A673 (cell line): Measurements from ENCODE around the gene VSTM2L. TPM values are rescaled to one million over a fixed set of nuclear protein-coding genes. Genes with fewer than 3 reads are reported as not detected.
A peak's percentile ranks its signal among the peaks of the same experiment; 100 is the strongest.

Experiments
- BruUV-seq: library from RNA; stranded (reverse); fragments of 400-500 nt; replicated peaks from 2 replicates; lab custom pipeline; 2021; lab: Mats Ljungman, UMichigan
- CTCF ChIA-PET: fragments of 300-600 bp; sonication (Branson Sonifier 250); formaldehyde crosslinking; loops from one replicate; lab custom pipeline; 2022; ENCODE audit warnings: antibody characterized with exemption; lab: Charles Lee
- POLR2A ChIA-PET: fragments of 300-600 bp; sonication (Branson Sonifier 250); formaldehyde crosslinking; loops from one replicate; lab custom pipeline; 2022; ENCODE audit warnings: antibody characterized with exemption; ENCODE audit not compliant: low non-redundant PET; lab: Charles Lee
- DNase-seq: peaks from one replicate; pipeline ENCODE4 v3.0.0-alpha.2; 2015; ENCODE audit warnings: low spot score
- H3K27ac ChIP-seq: fragments of 200-600 bp; sonication (generic); 2 replicates; pipeline ENCODE4 v1.5.1; 2016; ENCODE audit warnings: mixed run types, low read depth, mild to moderate bottlenecking, mixed read lengths, antibody characterized with exemption, low read length; ENCODE audit not compliant: poor library complexity, severe bottlenecking
- H3K27me3 ChIP-seq: fragments of 200-600 bp; sonication (generic); replicated peaks from 2 replicates; pipeline ENCODE4 v1.6.1; 2017; ENCODE audit warnings: mixed run types, low read depth, mild to moderate bottlenecking, mixed read lengths, antibody characterized with exemption, low read length; ENCODE audit not compliant: insufficient read depth, poor library complexity
- H3K36me3 ChIP-seq: fragments of 200-600 bp; sonication (generic); 2 replicates; pipeline ENCODE4 v1.6.1; 2016; ENCODE audit warnings: mixed run types, mild to moderate bottlenecking, mixed read lengths, antibody characterized with exemption, low read length; ENCODE audit not compliant: insufficient read depth, poor library complexity, severe bottlenecking
- H3K4me1 ChIP-seq: fragments of 200-600 bp; sonication (generic); 2 replicates; pipeline ENCODE4 v1.6.1; 2017; ENCODE audit warnings: mixed run types, mild to moderate bottlenecking, mixed read lengths, antibody characterized with exemption, low read length; ENCODE audit not compliant: insufficient read depth, poor library complexity, severe bottlenecking
- H3K4me3 ChIP-seq: fragments of 200-600 bp; sonication (generic); 2 replicates; pipeline ENCODE4 v1.5.1; 2016; ENCODE audit warnings: low read depth, mixed run types, mild to moderate bottlenecking, mixed read lengths, low read length; ENCODE audit not compliant: poor library complexity, severe bottlenecking
- H3K9me3 ChIP-seq: fragments of 200-600 bp; sonication (generic); 2 replicates; pipeline ENCODE4 v1.6.1; 2016; ENCODE audit warnings: mixed run types, low read depth, mild to moderate bottlenecking, mixed read lengths, antibody characterized with exemption, low read length; ENCODE audit not compliant: poor library complexity, severe bottlenecking
- EZH2 ChIP-seq: fragments of 200-600 bp; sonication (generic); IDR thresholded peaks from 2 replicates; pipeline ENCODE4 v1.6.1; 2017; ENCODE audit warnings: borderline replicate concordance, low read depth, mild to moderate bottlenecking, mixed read lengths, antibody characterized with exemption, low read length; ENCODE audit not compliant: poor library complexity, severe bottlenecking
- intact Hi-C: fragments of 100-400 bp; cut with micrococcal nuclease; formaldehyde crosslinking; loops from one replicate; pipeline ENCODE4 v1.10.0; 2022; ENCODE audit not compliant: unreplicated experiment
- total RNA-seq: library from RNA; stranded (reverse); gene quantifications from 2 replicates; pipeline ENCODE4 v1.2.3, GENCODE V29; 2021
- TF ChIP-seq, protein P1 (sequence below): fragments of 300-800, 200-600 bp; sonication (generic); conservative IDR thresholded peaks from 2 replicates; pipeline ENCODE4 v1.5.1; 2017; ENCODE audit warnings: low read depth, mild to moderate bottlenecking, antibody characterized with exemption, low read length, moderate library complexity, mixed read lengths

Gene VSTM2L
- total RNA-seq, 1 experiment from 2014 or later: 23.3 TPM

DNA sequence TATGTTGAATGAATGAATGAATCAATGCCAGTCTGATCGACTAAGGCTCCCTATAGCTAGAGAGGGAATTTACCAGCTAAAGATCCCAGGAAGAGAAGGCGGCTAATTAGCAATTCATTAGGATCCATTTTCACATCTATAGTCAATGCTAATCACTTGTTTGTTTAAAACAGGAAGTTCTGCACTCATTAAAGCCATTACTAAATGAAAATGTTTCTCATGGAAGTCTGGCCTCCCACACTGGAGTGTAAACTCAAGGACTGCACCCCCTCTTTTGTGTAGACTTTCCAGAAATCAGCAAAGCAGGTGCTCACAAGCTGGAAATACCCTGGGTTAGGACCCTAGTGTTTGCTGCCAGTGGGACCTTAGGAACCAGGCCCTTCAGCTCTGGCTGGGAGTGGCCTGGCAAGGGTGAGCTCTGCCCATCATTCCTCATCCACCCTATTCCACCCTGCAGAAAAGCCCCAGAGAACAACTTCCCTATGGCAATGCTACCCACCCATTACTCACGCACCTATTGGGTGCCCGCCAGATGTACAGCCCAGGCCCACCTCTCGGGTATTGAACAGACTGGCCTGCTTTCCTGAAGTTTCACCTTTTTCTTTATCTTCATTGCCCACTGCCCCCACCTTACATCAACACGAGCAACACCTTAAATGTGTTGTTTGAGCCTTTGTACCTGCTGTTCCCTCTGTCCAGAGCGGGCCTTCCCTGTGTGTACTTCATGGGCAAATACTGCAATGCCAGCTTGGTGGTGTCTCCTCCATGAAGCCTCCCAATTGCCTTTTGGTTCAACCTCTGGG is 69.5 kb downstream of the VSTM2L start:
- ChIA-PET POLR2A (no interaction called here), CTCF (no interaction called here)
- BruUV-seq: no TSS peak
- TF ChIP-seq, protein P1, sequence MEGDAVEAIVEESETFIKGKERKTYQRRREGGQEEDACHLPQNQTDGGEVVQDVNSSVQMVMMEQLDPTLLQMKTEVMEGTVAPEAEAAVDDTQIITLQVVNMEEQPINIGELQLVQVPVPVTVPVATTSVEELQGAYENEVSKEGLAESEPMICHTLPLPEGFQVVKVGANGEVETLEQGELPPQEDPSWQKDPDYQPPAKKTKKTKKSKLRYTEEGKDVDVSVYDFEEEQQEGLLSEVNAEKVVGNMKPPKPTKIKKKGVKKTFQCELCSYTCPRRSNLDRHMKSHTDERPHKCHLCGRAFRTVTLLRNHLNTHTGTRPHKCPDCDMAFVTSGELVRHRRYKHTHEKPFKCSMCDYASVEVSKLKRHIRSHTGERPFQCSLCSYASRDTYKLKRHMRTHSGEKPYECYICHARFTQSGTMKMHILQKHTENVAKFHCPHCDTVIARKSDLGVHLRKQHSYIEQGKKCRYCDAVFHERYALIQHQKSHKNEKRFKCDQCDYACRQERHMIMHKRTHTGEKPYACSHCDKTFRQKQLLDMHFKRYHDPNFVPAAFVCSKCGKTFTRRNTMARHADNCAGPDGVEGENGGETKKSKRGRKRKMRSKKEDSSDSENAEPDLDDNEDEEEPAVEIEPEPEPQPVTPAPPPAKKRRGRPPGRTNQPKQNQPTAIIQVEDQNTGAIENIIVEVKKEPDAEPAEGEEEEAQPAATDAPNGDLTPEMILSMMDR: no peak
- no peak for TF ChIP-seq EZH2
- intact Hi-C loops: no loop called here
- no peak overlapping the region for H3K4me3 ChIP-seq
- H3K36me3 ChIP-seq: no peaks in the 10 kb centered on the region
- no peak overlapping the region for H3K27ac ChIP-seq
- H3K4me1 ChIP-seq: peaks cover 17% of the 10 kb centered on the region
- H3K27me3 ChIP-seq: no peaks in the 10 kb centered on the region
- H3K9me3 ChIP-seq: no peaks in the 10 kb centered on the region
- no peak for DNase-seq

DNA sequence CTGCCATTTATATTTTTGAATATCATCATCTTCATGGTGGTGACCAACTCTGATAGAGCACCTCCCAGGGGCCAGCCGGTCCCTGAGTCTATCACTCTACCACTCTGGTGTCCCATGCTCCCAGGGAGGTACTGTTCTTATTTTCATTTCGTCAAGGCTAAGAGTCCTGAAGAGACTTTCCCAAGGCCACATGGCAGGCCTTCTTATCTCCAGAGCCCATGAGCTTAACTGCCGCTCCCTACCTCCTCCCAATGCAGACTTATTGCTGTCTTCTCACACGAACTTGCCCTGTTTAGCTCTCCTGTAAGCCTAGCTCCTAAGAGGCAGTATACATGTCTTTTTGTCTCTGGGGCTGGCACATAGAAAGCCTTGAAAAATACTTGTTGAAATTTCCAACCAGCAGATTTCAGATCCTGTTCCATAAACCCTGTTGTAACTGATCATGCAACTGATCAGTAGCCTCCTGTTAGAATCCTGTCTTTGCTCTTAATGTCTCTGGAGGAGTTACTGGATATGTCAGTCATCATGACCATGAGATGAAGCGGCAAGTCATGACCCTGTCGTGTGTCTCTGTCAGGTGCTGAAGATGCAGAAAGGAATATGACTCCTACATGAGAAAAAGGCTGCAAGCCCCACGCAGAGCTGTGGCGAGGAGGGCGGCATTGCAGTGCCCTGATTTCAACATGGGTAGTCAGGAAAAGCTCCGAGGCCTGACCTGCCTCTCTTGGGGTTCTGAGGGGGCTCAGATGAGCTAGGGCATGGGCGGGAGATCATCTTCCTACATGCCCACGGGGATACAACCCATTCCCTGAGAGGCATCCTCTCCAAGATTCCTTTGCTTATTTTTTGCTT is 70.4 kb downstream of the VSTM2L start:
- peaks cover 20% of the 10 kb centered on the region for H3K4me1 ChIP-seq
- no peaks in the 10 kb centered on the region for H3K36me3 ChIP-seq
- CTCF ChIA-PET: no interaction called here
- POLR2A ChIA-PET: no interaction called here
- H3K27me3 ChIP-seq: no peaks in the 10 kb centered on the region
- no peak overlapping the region for H3K4me3 ChIP-seq
- intact Hi-C loops: no loop called here
- no TSS peak for BruUV-seq
- no peaks in the 10 kb centered on the region for H3K9me3 ChIP-seq
- TF ChIP-seq EZH2: no peak
- TF ChIP-seq, protein P1: no peak
- DNase-seq: no peak
- no peak overlapping the region for H3K27ac ChIP-seq

DNA sequence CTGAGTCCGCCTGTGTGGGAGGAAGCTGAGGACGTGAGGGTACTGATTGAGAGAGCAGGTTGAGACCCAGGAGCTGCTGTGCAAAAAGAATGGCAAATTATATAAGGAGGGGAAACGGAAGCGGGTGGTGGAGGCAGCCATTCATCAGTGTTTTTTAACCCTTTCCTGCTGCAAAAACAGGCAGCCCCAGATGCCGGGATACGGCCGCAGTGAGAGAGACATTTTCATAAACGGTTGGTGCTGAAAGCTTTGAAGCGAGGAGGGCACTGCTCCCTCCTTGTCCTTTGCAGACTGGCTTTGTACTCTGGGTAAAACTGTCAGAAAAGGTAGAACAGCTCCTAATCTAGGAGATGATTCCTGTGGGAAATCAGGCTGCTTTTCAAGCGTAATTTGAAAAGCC is 74.0 kb downstream of the VSTM2L start:
- CTCF ChIA-PET: no interaction called here

More for the DNA sequence above, 74.0 kb downstream of the VSTM2L start:
- no TSS peak for BruUV-seq
- no peaks in the 10 kb centered on the region for H3K27me3 ChIP-seq
- POLR2A ChIA-PET: no interaction called here
- no peak for TF ChIP-seq EZH2
- TF ChIP-seq, protein P1: no peak
- H3K36me3 ChIP-seq: no peaks in the 10 kb centered on the region
- peak; percentile 40 for DNase-seq
- H3K4me3 ChIP-seq: no peak overlapping the region
- intact Hi-C loops: no loop called here
- no peaks in the 10 kb centered on the region for H3K9me3 ChIP-seq
- H3K4me1 ChIP-seq: peaks cover 10% of the 10 kb centered on the region
- H3K27ac ChIP-seq: no peak overlapping the region
